AG08395 (cell line): ENCODE results near the gene SLC6A11.

ENCODE experiments used
- DNase-seq: peaks from one replicate; pipeline ENCODE4 v3.0.0; 2012; ENCODE audit warnings: mixed read lengths, low spot score

Gene SLC6A11

GRCh38 chr3:10954740-10955139 lies 138.7 kb downstream of the SLC6A11 start:
- DNase-seq = no peak

GRCh38 chr3:10955711-10956453 lies 139.9 kb downstream of the SLC6A11 start:
- DNase-seq = no peak

- no peak for DNase-seq
Measured at GRCh38 chr3:10956531-10956930, 140.5 kb downstream of the SLC6A11 start.

- no peak for DNase-seq
Measured at GRCh38 chr3:10956986-10957385, 141.0 kb downstream of the SLC6A11 start.

GRCh38 chr3:10957976-10958749 lies 142.1 kb downstream of the SLC6A11 start:
- peak; percentile 21 for DNase-seq

- no peak for DNase-seq
Measured at GRCh38 chr3:10960255-10960654, 144.2 kb downstream of the SLC6A11 start.

GRCh38 chr3:10961921-10962320 lies 145.9 kb downstream of the SLC6A11 start:
- no peak for DNase-seq

GRCh38 chr3:10962481-10963036 lies 146.5 kb downstream of the SLC6A11 start:
- no peak for DNase-seq

GRCh38 chr3:10964537-10965167 lies 148.6 kb downstream of the SLC6A11 start:
- peak; percentile 20 for DNase-seq

GRCh38 chr3:10968401-10968800 lies 152.4 kb downstream of the SLC6A11 start:
- DNase-seq = no peak

- DNase-seq = no peak
Measured at GRCh38 chr3:10970306-10970960, 154.4 kb downstream of the SLC6A11 start.

- DNase-seq = no peak
Measured at GRCh38 chr3:10972072-10972782, 156.2 kb downstream of the SLC6A11 start.

GRCh38 chr3:10973046-10973595 lies 157.1 kb downstream of the SLC6A11 start:
- DNase-seq = no peak

- no peak for DNase-seq
Measured at GRCh38 chr3:10974131-10974530, 158.1 kb downstream of the SLC6A11 start.

GRCh38 chr3:10974746-10975375 lies 158.8 kb downstream of the SLC6A11 start:
- no peak for DNase-seq

- no peak for DNase-seq
Measured at GRCh38 chr3:10975695-10976234, 159.7 kb downstream of the SLC6A11 start.

GRCh38 chr3:10976770-10977169 lies 160.7 kb downstream of the SLC6A11 start:
- no peak for DNase-seq

- DNase-seq = peak; percentile 48
Measured at GRCh38 chr3:10977892-10978510, 162.0 kb downstream of the SLC6A11 start.

GRCh38 chr3:10978956-10979355 lies 162.9 kb downstream of the SLC6A11 start:
- no peak for DNase-seq

GRCh38 chr3:10980312-10980711 lies 164.3 kb downstream of the SLC6A11 start:
- no peak for DNase-seq
